WTC11 (cell line): Measurements from ENCODE around the gene SLC7A5.
"Not testable (repeated sequence)": the region's sequence is repeated elsewhere in the genome, so short reads cannot be mapped to it uniquely, and the experiment has no call there.

Experiments used
- CREB1 ChIP-seq: sonication (generic); formaldehyde crosslinking; IDR thresholded peaks from 2 replicates; pipeline ENCODE4 v1.8.0; 2023; ENCODE audit warnings: mild to moderate bottlenecking, missing genetic modification reagents
- FOXK1 ChIP-seq: sonication (generic); formaldehyde crosslinking; IDR thresholded peaks from 2 replicates; pipeline ENCODE4 v1.8.0; 2022; ENCODE audit warnings: mild to moderate bottlenecking, moderate library complexity, missing genetic modification reagents
- NFE2L1 ChIP-seq: sonication (generic); formaldehyde crosslinking; IDR thresholded peaks from 2 replicates; pipeline ENCODE4 v1.8.1; 2023; ENCODE audit warnings: missing genetic modification reagents
- RELA ChIP-seq: sonication (generic); formaldehyde crosslinking; IDR thresholded peaks from 2 replicates; pipeline ENCODE4 v1.8.1; 2022; ENCODE audit warnings: missing genetic modification reagents, mild to moderate bottlenecking, borderline replicate concordance
- TCF7 ChIP-seq: sonication (generic); formaldehyde crosslinking; IDR thresholded peaks from 2 replicates; pipeline ENCODE4 v1.8.0; 2022; ENCODE audit warnings: mild to moderate bottlenecking, low read depth, missing genetic modification reagents, moderate library complexity
- TEAD4 ChIP-seq: sonication (generic); formaldehyde crosslinking; IDR thresholded peaks from 2 replicates; pipeline ENCODE4 v1.8.0; 2022; ENCODE audit warnings: mild to moderate bottlenecking, missing genetic modification reagents
- TF ChIP-seq, protein P1 (sequence below): fragments of 200-600 bp; IDR thresholded peaks from 2 replicates; pipeline ENCODE4 v1.8.0; 2022; ENCODE audit warnings: antibody characterized with exemption
- TF ChIP-seq, protein P2 (sequence below): sonication (generic); formaldehyde crosslinking; IDR thresholded peaks from 2 replicates; pipeline ENCODE4 v1.8.1; 2023; ENCODE audit warnings: mild to moderate bottlenecking, missing genetic modification reagents, moderate library complexity
- TF ChIP-seq, protein P3 (sequence below): sonication (generic); formaldehyde crosslinking; IDR thresholded peaks from 2 replicates; pipeline ENCODE4 v1.8.0; 2022; ENCODE audit warnings: mild to moderate bottlenecking, missing genetic modification reagents
- TF ChIP-seq, protein P4 (sequence below): sonication (generic); formaldehyde crosslinking; conservative IDR thresholded peaks from 2 replicates; pipeline ENCODE4 v1.8.1; 2022; ENCODE audit warnings: mild to moderate bottlenecking, missing genetic modification reagents
- TF ChIP-seq, protein P5 (sequence below): fragments of 250-450 bp; sonication (Bioruptor Pico); IDR thresholded peaks from 2 replicates; pipeline ENCODE4 v1.8.0; 2021; ENCODE audit warnings: mild to moderate bottlenecking

DNA sequence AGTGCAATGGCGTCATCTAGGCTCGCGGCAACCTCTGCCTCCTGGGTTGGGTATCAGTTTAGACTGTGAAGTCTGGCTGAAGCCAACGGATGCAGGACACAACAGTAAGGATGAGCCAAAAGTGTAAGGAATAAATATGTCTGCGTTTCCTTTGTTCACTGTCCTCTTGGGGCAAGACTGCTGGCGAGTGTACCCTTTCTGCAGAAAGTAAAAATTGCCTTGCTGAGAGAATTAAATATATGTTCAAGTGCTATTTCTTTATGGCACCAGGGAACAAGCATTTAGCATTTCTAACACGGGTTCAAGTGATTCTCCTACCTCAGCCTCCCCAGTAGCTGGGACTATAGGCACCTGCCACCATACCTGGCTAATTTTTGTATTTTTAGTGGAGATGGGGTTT, 51.9 kb downstream of the SLC7A5 start:
- TF ChIP-seq FOXK1 (CRISPR knock-in tag); TCF7 (CRISPR knock-in tag); CREB1; RELA (CRISPR knock-in tag); TEAD4 (CRISPR knock-in tag); NFE2L1 (CRISPR knock-in tag): not testable (repeated sequence)
- TF ChIP-seq, protein P1, sequence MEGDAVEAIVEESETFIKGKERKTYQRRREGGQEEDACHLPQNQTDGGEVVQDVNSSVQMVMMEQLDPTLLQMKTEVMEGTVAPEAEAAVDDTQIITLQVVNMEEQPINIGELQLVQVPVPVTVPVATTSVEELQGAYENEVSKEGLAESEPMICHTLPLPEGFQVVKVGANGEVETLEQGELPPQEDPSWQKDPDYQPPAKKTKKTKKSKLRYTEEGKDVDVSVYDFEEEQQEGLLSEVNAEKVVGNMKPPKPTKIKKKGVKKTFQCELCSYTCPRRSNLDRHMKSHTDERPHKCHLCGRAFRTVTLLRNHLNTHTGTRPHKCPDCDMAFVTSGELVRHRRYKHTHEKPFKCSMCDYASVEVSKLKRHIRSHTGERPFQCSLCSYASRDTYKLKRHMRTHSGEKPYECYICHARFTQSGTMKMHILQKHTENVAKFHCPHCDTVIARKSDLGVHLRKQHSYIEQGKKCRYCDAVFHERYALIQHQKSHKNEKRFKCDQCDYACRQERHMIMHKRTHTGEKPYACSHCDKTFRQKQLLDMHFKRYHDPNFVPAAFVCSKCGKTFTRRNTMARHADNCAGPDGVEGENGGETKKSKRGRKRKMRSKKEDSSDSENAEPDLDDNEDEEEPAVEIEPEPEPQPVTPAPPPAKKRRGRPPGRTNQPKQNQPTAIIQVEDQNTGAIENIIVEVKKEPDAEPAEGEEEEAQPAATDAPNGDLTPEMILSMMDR: not testable (repeated sequence)
- TF ChIP-seq, protein P2, sequence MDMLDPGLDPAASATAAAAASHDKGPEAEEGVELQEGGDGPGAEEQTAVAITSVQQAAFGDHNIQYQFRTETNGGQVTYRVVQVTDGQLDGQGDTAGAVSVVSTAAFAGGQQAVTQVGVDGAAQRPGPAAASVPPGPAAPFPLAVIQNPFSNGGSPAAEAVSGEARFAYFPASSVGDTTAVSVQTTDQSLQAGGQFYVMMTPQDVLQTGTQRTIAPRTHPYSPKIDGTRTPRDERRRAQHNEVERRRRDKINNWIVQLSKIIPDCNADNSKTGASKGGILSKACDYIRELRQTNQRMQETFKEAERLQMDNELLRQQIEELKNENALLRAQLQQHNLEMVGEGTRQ (CRISPR knock-in tag): not testable (repeated sequence)
- TF ChIP-seq, protein P3, sequence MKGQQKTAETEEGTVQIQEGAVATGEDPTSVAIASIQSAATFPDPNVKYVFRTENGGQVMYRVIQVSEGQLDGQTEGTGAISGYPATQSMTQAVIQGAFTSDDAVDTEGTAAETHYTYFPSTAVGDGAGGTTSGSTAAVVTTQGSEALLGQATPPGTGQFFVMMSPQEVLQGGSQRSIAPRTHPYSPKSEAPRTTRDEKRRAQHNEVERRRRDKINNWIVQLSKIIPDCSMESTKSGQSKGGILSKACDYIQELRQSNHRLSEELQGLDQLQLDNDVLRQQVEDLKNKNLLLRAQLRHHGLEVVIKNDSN (CRISPR knock-in tag): not testable (repeated sequence)
- TF ChIP-seq, protein P4, sequence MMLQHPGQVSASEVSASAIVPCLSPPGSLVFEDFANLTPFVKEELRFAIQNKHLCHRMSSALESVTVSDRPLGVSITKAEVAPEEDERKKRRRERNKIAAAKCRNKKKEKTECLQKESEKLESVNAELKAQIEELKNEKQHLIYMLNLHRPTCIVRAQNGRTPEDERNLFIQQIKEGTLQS (CRISPR knock-in tag): not testable (repeated sequence)
- TF ChIP-seq, protein P5, sequence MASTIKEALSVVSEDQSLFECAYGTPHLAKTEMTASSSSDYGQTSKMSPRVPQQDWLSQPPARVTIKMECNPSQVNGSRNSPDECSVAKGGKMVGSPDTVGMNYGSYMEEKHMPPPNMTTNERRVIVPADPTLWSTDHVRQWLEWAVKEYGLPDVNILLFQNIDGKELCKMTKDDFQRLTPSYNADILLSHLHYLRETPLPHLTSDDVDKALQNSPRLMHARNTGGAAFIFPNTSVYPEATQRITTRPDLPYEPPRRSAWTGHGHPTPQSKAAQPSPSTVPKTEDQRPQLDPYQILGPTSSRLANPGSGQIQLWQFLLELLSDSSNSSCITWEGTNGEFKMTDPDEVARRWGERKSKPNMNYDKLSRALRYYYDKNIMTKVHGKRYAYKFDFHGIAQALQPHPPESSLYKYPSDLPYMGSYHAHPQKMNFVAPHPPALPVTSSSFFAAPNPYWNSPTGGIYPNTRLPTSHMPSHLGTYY (CRISPR knock-in tag): not testable (repeated sequence)
